Measurements from ENCODE around the gene DSN1. TPM values are rescaled to one million over a fixed set of nuclear protein-coding genes. Genes with fewer than 3 reads are reported as not detected.

Gene DSN1
- total and polyA plus RNA-seq, 2 donors (not counting 3 experiments of a cell fraction or from before 2014, with no cell fraction given), result 11.0 to 25.0 TPM

DNA sequence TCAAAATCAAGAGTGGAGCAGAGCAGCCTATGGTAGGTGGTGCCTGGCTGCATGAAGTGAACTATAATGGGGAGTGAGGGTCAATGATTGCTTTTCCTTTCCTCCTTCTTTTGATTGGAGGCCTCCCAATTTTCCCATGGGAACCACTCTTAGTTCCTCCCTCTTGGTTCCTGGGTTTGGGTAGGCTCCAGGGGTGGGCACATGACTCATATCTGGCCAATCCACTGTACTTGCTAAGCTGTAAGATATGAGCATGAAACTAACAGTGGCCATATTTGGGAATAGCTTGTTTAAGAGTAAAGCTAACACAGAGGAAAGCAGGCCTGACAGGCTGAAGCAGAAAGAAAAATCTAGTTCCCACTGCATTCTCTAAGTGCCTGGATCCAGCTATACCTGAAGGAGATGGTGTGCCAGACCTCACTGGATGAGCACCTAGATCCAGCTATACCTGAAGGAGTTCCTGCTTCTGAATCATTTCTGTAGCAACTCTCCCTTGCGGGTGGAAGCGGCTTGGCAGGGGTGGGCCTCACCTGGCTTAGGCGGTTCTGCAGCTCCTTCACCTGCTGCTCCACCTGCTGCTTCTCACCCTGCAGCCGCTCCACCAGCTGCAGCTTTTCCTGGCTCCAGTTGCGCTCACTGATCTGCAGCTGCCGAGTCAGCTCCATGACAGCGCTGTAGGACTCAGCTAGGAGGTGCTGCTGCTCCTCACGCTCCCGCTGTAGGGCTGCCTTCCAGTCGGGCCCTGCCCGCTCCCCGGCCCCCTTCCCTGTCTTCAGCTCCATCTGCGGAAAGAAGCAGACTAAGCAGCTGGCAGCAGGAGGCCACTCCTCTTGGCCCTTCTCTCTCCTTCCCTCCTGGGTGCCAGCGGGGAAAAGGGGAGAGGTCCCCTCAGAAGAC lies 29.0 kb upstream of the DSN1 start:
- TF ChIP-seq GATA2 (IDR thresholded peaks at IDR 0.05; ENCODE audit: insufficient read depth, insufficient read length, low read depth, low read length) (no peak), POLR2A (IDR thresholded peaks at IDR 0.05; ENCODE audit: low read depth, low read length) (no peak), FOS (IDR thresholded peaks at IDR 0.05; ENCODE audit: borderline replicate concordance, insufficient read depth, low read length) (no peak), JUN (IDR thresholded peaks at IDR 0.05; ENCODE audit: borderline replicate concordance, insufficient read depth, insufficient read length, low read depth) (no peak), EZH2 (IDR thresholded peaks at IDR 0.05; ENCODE audit: borderline replicate concordance, low read depth, low read length, severe bottlenecking) (no peak), POLR2AphosphoS5 (IDR thresholded peaks at IDR 0.05; ENCODE audit: insufficient read depth, low read depth, low read length) (no peak), MYC (IDR thresholded peaks at IDR 0.05; ENCODE audit: low read depth, low read length) (no peak)
- TF ChIP-seq, protein P1, sequence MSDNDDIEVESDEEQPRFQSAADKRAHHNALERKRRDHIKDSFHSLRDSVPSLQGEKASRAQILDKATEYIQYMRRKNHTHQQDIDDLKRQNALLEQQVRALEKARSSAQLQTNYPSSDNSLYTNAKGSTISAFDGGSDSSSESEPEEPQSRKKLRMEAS (IDR thresholded peaks at IDR 0.05; ENCODE audit: insufficient read depth, insufficient read length), result no peak
- TF ChIP-seq, protein P2, sequence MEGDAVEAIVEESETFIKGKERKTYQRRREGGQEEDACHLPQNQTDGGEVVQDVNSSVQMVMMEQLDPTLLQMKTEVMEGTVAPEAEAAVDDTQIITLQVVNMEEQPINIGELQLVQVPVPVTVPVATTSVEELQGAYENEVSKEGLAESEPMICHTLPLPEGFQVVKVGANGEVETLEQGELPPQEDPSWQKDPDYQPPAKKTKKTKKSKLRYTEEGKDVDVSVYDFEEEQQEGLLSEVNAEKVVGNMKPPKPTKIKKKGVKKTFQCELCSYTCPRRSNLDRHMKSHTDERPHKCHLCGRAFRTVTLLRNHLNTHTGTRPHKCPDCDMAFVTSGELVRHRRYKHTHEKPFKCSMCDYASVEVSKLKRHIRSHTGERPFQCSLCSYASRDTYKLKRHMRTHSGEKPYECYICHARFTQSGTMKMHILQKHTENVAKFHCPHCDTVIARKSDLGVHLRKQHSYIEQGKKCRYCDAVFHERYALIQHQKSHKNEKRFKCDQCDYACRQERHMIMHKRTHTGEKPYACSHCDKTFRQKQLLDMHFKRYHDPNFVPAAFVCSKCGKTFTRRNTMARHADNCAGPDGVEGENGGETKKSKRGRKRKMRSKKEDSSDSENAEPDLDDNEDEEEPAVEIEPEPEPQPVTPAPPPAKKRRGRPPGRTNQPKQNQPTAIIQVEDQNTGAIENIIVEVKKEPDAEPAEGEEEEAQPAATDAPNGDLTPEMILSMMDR (IDR thresholded peaks at IDR 0.05; ENCODE audit: extremely low read depth in 1 of 2, insufficient read depth in 1 of 2, low read depth in 1 of 2, low read length in 2 of 2), result no peak
- Histone ChIP-seq H3K79me2 (ENCODE audit: control insufficient read depth, insufficient read depth, low read length) (no peaks in the 10 kb centered on the region), H3K27me3 (ENCODE audit: control insufficient read depth in 2 of 2, insufficient read depth in 2 of 2, low read length in 2 of 2) (no peaks in the 10 kb centered on the region), H4K20me1 (replicated peaks; ENCODE audit: control insufficient read depth, extremely low read depth, insufficient read depth, low read length) (no peaks in the 10 kb centered on the region), H3K9me3 (replicated peaks; ENCODE audit: control insufficient read depth, insufficient read depth, low read length) (no peaks in the 10 kb centered on the region), H3K4me1 (ENCODE audit: control insufficient read depth, extremely low read depth, insufficient read depth, low read length) (no peaks in the 10 kb centered on the region), H3K9ac (replicated peaks; ENCODE audit: extremely low read depth, insufficient read depth, low read length) (no peak overlapping the region), H2AFZ (ENCODE audit: low read depth, low read length) (no peak overlapping the region), H3K27ac (ENCODE audit: insufficient read depth, low read depth, low read length) (no peak overlapping the region), H3K4me2 (ENCODE audit: insufficient read depth, low read length) (no peak overlapping the region), H3K4me3 (replicated peaks in 1 of 3; ENCODE audit: insufficient read depth in 1 of 3, low read depth in 1 of 3, low read length in 3 of 3) (no peak overlapping the region), H3K9me1 (replicated peaks; ENCODE audit: control insufficient read depth, extremely low read depth, insufficient read depth, low read length) (no peaks in the 10 kb centered on the region), H3K36me3 (ENCODE audit: control insufficient read depth in 2 of 2, extremely low read depth in 1 of 2, insufficient read depth in 2 of 2, low read length in 2 of 2) (peaks cover 20 to 52% of the 10 kb centered on the region in 2 experiments)
- ChIA-PET CTCF (interaction anchor here (1.1 to 1.4 kb wide), 3 partner anchors 10 to 84 kb away, joined by 4 to 6 read pairs (median 4); partner anchors contain the start of gene DSN1), POLR2A (no interaction called here)
- dilution Hi-C loops (cut with MboI; ENCODE audit: extremely low pct_ligation_motif_present, low sequenced_read_pairs) (no loop called here), intact Hi-C loops (cut with micrococcal nuclease) (no loop called here)
- DNase-seq (ENCODE audit: low read depth, low spot score), result no peak
- BruUV-seq (replicated peaks), result no TSS peak
- FAIRE-seq, result no peak
